ENCODE results near the gene CDKL5.

- TF ChIP-seq CTCF (IDR thresholded peaks at IDR 0.05; ENCODE audit: low read depth, low read length) (no peak), EZH2phosphoT487 (IDR thresholded peaks at IDR 0.05; ENCODE audit: low read depth) (no peak)
These were observed 199.2 kb downstream of the CDKL5 start for GRCh38 chrX:18624599-18624998.

All from OCI-LY3 (cell line).